NT2/D1 (cell line): ENCODE measurements around the gene NTN4.
"Not testable (repeated sequence)": the region's sequence is repeated elsewhere in the genome, so short reads cannot be mapped to it uniquely, and the experiment has no call there.

Source experiments
- DNase-seq: peaks from one replicate; pipeline ENCODE4 v3.0.0-alpha.2; 2011; ENCODE audit warnings: low read depth, low spot score
- H3K27me3 ChIP-seq: 2 replicates; pipeline ENCODE4 v1.6.0; 2011; ENCODE audit warnings: mild to moderate bottlenecking; ENCODE audit not compliant: insufficient read length, insufficient read depth
- H3K36me3 ChIP-seq: 2 replicates; pipeline ENCODE4 v1.6.1; 2011; ENCODE audit warnings: mild to moderate bottlenecking, low read length, mixed read lengths; ENCODE audit not compliant: insufficient read depth, insufficient read length
- H3K4me1 ChIP-seq: 2 replicates; pipeline ENCODE4 v1.5.1; 2011; ENCODE audit not compliant: insufficient read depth, insufficient read length
- H3K4me3 ChIP-seq: 2 replicates; pipeline ENCODE4 v1.5.1; 2011; ENCODE audit warnings: low read depth; ENCODE audit not compliant: insufficient read length
- H3K9ac ChIP-seq: 2 replicates; pipeline ENCODE4 v1.6.0; 2011; ENCODE audit warnings: low read depth; ENCODE audit not compliant: insufficient read length
- H3K9me3 ChIP-seq: 2 replicates; pipeline ENCODE4 v1.5.1; 2011; ENCODE audit warnings: mild to moderate bottlenecking, low read length; ENCODE audit not compliant: insufficient read depth
- SUZ12 ChIP-seq: IDR thresholded peaks from 2 replicates; pipeline ENCODE4 v1.6.1; 2011; ENCODE audit not compliant: insufficient read length, insufficient read depth; ENCODE audit errors: extremely low read depth
- YY1 ChIP-seq: IDR thresholded peaks from 2 replicates; pipeline ENCODE4 v1.6.1; 2011; ENCODE audit not compliant: insufficient read length, insufficient read depth
- ZNF274 ChIP-seq: IDR thresholded peaks from 2 replicates; pipeline ENCODE4 v1.6.1; 2011; ENCODE audit warnings: mild to moderate bottlenecking, low read depth, low read length

NTN4 gene

GRCh38 chr12:95672166-95672565, 118.4 kb downstream of the NTN4 start:
- Histone ChIP-seq H3K36me3 (no peaks in the 10 kb centered on the region), H3K4me3 (no peak overlapping the region), H3K4me1 (no peaks in the 10 kb centered on the region), H3K27me3 (no peaks in the 10 kb centered on the region), H3K9ac (no peak overlapping the region), H3K9me3 (no peaks in the 10 kb centered on the region)
- DNase-seq: no peak
- TF ChIP-seq YY1: no peak
- no peak for TF ChIP-seq SUZ12
- TF ChIP-seq ZNF274: no peak

- no peaks in the 10 kb centered on the region for H3K36me3 ChIP-seq
- H3K9ac ChIP-seq: no peak overlapping the region
- H3K9me3 ChIP-seq: no peaks in the 10 kb centered on the region
- no peak overlapping the region for H3K4me3 ChIP-seq
- no peaks in the 10 kb centered on the region for H3K27me3 ChIP-seq
- DNase-seq: no peak
- no peak for TF ChIP-seq YY1
- no peak for TF ChIP-seq ZNF274
- no peak for TF ChIP-seq SUZ12
- H3K4me1 ChIP-seq: no peaks in the 10 kb centered on the region
Observed at GRCh38 chr12:95671265-95671664, 119.3 kb downstream of the NTN4 start.

GRCh38 chr12:95663525-95663924, 127.0 kb downstream of the NTN4 start:
- no peak for TF ChIP-seq SUZ12
- no peak for TF ChIP-seq YY1
- no peak for TF ChIP-seq ZNF274
- H3K9ac ChIP-seq: no peak overlapping the region

GRCh38 chr12:95661360-95661759, 129.2 kb downstream of the NTN4 start:
- DNase-seq: no peak
- H3K27me3 ChIP-seq: no peaks in the 10 kb centered on the region
- no peaks in the 10 kb centered on the region for H3K4me1 ChIP-seq
- no peaks in the 10 kb centered on the region for H3K9me3 ChIP-seq
- no peak overlapping the region for H3K4me3 ChIP-seq
- TF ChIP-seq ZNF274: no peak
- TF ChIP-seq YY1: no peak
- TF ChIP-seq SUZ12: no peak
- H3K36me3 ChIP-seq: no peaks in the 10 kb centered on the region
- H3K9ac ChIP-seq: no peak overlapping the region

More at GRCh38 chr12:95663525-95663924, 127.0 kb downstream of the NTN4 start:
- Histone ChIP-seq H3K27me3 (no peaks in the 10 kb centered on the region), H3K36me3 (no peaks in the 10 kb centered on the region), H3K9me3 (no peaks in the 10 kb centered on the region), H3K4me1 (no peaks in the 10 kb centered on the region), H3K4me3 (no peak overlapping the region)
- DNase-seq: no peak

- H3K4me1 ChIP-seq: no peaks in the 10 kb centered on the region
- H3K36me3 ChIP-seq: no peaks in the 10 kb centered on the region
- no peak overlapping the region for H3K9ac ChIP-seq
- H3K4me3 ChIP-seq: no peak overlapping the region
- no peaks in the 10 kb centered on the region for H3K27me3 ChIP-seq
- no peak for DNase-seq
- no peaks in the 10 kb centered on the region for H3K9me3 ChIP-seq
- TF ChIP-seq SUZ12: no peak
- no peak for TF ChIP-seq ZNF274
- no peak for TF ChIP-seq YY1
Observed at GRCh38 chr12:95658386-95658785, 132.2 kb downstream of the NTN4 start.

GRCh38 chr12:95654665-95655064, 135.9 kb downstream of the NTN4 start:
- not testable (repeated sequence) for H3K9ac ChIP-seq, H3K4me1 ChIP-seq, DNase-seq, H3K27me3 ChIP-seq, H3K36me3 ChIP-seq, H3K9me3 ChIP-seq, H3K4me3 ChIP-seq

GRCh38 chr12:95653771-95654546, 136.6 kb downstream of the NTN4 start:
- TF ChIP-seq SUZ12 (no peak), YY1 (no peak), ZNF274 (no peak)
- H3K9ac ChIP-seq: no peak overlapping the region
- H3K4me1 ChIP-seq: no peaks in the 10 kb centered on the region
- H3K4me3 ChIP-seq: no peak overlapping the region
- no peaks in the 10 kb centered on the region for H3K27me3 ChIP-seq
- H3K36me3 ChIP-seq: no peaks in the 10 kb centered on the region
- no peak for DNase-seq
- H3K9me3 ChIP-seq: no peaks in the 10 kb centered on the region

GRCh38 chr12:95651681-95652080, 138.9 kb downstream of the NTN4 start:
- no peaks in the 10 kb centered on the region for H3K27me3 ChIP-seq
- no peaks in the 10 kb centered on the region for H3K36me3 ChIP-seq
- DNase-seq: no peak
- no peak overlapping the region for H3K9ac ChIP-seq
- H3K4me3 ChIP-seq: no peak overlapping the region
- no peaks in the 10 kb centered on the region for H3K9me3 ChIP-seq
- TF ChIP-seq SUZ12 (no peak), YY1 (no peak), ZNF274 (no peak)
- H3K4me1 ChIP-seq: no peaks in the 10 kb centered on the region
